Measurements from ENCODE around the gene IQSEC1. TPM values are rescaled to one million over a fixed set of nuclear protein-coding genes. Genes with fewer than 3 reads are reported as not detected.

IQSEC1 gene
- total RNA-seq, 1 experiment from 2014 or later, result 28.1 TPM

DNA sequence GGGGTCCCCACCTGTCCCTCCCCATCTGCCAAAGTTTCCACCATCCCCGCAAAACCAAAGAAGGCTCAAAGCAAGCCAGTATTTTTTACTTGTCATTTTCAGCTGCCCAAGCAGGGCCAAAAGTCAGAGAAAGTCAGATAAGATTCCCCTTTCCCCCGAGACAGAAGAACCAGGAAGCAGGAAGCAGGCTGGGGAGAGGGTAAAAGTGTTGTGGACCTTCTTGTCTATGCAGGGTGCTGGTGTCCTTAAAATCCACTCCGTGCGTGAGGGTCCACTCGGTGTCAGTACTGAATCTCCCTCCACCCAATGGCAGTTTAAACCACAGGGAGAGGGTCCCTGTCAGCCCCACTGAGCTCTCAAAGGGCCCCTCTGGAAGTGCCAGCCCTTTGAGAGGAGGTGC, 211.6 kb downstream of the IQSEC1 start:
- H3K79me2 ChIP-seq (ENCODE audit: insufficient read depth, low read length), result no peaks in the 10 kb centered on the region
- H3K9ac ChIP-seq (ENCODE audit: low read length), result no peak overlapping the region
- no peak overlapping the region for H2AFZ ChIP-seq (ENCODE audit: low read depth, low read length, poor library complexity, severe bottlenecking)
- no peak overlapping the region for H3K27ac ChIP-seq (ENCODE audit: low read depth, low read length)
- H3K9me3 ChIP-seq (ENCODE audit: control insufficient read depth in 1 of 2, insufficient read depth in 1 of 2, low read depth in 1 of 2, low read length in 2 of 2), result no peaks in the 10 kb centered on the region
- no peaks in the 10 kb centered on the region for H3K9me2 ChIP-seq (ENCODE audit: insufficient read depth)
- ATAC-seq, result no peak
- no TSS peak for BruUV-seq (replicated peaks)
- no peak overlapping the region for H3K4me2 ChIP-seq (ENCODE audit: low read length)
- no peak overlapping the region for H3K4me3 ChIP-seq (replicated peaks in 1 of 2; ENCODE audit: low read depth in 1 of 2, low read length in 2 of 2)
- ChIA-PET POLR2A (no interaction called here), CTCF (no interaction called here), RAD21 (ENCODE audit: low non-redundant PET in 1 of 2, low total read pairs in 2 of 2, uncharacterized antibody in 2 of 2, unreplicated experiment in 2 of 2) (no interaction called here)
- no peaks in the 10 kb centered on the region for H3K27me3 ChIP-seq (ENCODE audit: insufficient read depth, low read length)
- DNase-seq (ENCODE audit: low read depth, low spot score), result no peak
- H3K4me1 ChIP-seq (ENCODE audit: control insufficient read depth in 1 of 2, insufficient read depth in 2 of 2, low read length in 2 of 2), result peaks cover 0 to 3% of the 10 kb centered on the region in 2 experiments; a peak in 1 of 4 replicates
- TF ChIP-seq FOSL1 (IDR thresholded peaks at IDR 0.05; ENCODE audit: low read depth), result no peak
- TF ChIP-seq EZH2phosphoT487 (IDR thresholded peaks at IDR 0.05; ENCODE audit: borderline replicate concordance), result no peak
- no peak for TF ChIP-seq CBX3 (IDR thresholded peaks at IDR 0.05; ENCODE audit: low read depth)
- no peak for TF ChIP-seq CEBPB (IDR thresholded peaks at IDR 0.05; ENCODE audit: low read depth)
- TF ChIP-seq, protein P1, sequence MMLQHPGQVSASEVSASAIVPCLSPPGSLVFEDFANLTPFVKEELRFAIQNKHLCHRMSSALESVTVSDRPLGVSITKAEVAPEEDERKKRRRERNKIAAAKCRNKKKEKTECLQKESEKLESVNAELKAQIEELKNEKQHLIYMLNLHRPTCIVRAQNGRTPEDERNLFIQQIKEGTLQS (IDR thresholded peaks at IDR 0.05), result no peak
- TF ChIP-seq JUND (IDR thresholded peaks at IDR 0.05), result no peak
- TF ChIP-seq ELF1 (IDR thresholded peaks at IDR 0.05; ENCODE audit: borderline replicate concordance, low read depth), result no peak
- TF ChIP-seq, protein P2, sequence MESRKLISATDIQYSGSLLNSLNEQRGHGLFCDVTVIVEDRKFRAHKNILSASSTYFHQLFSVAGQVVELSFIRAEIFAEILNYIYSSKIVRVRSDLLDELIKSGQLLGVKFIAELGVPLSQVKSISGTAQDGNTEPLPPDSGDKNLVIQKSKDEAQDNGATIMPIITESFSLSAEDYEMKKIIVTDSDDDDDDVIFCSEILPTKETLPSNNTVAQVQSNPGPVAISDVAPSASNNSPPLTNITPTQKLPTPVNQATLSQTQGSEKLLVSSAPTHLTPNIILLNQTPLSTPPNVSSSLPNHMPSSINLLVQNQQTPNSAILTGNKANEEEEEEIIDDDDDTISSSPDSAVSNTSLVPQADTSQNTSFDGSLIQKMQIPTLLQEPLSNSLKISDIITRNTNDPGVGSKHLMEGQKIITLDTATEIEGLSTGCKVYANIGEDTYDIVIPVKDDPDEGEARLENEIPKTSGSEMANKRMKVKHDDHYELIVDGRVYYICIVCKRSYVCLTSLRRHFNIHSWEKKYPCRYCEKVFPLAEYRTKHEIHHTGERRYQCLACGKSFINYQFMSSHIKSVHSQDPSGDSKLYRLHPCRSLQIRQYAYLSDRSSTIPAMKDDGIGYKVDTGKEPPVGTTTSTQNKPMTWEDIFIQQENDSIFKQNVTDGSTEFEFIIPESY (IDR thresholded peaks at IDR 0.05; ENCODE audit: extremely low read depth, insufficient replicate concordance, low read length), result no peak
- TF ChIP-seq EGR1 (IDR thresholded peaks at IDR 0.05; ENCODE audit: low read depth), result no peak
- no peak for TF ChIP-seq RAD21 (IDR thresholded peaks at IDR 0.05; ENCODE audit: low read depth)
- no peak for TF ChIP-seq EZH2 (IDR thresholded peaks at IDR 0.05)
- TF ChIP-seq SRF (IDR thresholded peaks at IDR 0.05; ENCODE audit: low read depth), result no peak
- TF ChIP-seq, protein P3, sequence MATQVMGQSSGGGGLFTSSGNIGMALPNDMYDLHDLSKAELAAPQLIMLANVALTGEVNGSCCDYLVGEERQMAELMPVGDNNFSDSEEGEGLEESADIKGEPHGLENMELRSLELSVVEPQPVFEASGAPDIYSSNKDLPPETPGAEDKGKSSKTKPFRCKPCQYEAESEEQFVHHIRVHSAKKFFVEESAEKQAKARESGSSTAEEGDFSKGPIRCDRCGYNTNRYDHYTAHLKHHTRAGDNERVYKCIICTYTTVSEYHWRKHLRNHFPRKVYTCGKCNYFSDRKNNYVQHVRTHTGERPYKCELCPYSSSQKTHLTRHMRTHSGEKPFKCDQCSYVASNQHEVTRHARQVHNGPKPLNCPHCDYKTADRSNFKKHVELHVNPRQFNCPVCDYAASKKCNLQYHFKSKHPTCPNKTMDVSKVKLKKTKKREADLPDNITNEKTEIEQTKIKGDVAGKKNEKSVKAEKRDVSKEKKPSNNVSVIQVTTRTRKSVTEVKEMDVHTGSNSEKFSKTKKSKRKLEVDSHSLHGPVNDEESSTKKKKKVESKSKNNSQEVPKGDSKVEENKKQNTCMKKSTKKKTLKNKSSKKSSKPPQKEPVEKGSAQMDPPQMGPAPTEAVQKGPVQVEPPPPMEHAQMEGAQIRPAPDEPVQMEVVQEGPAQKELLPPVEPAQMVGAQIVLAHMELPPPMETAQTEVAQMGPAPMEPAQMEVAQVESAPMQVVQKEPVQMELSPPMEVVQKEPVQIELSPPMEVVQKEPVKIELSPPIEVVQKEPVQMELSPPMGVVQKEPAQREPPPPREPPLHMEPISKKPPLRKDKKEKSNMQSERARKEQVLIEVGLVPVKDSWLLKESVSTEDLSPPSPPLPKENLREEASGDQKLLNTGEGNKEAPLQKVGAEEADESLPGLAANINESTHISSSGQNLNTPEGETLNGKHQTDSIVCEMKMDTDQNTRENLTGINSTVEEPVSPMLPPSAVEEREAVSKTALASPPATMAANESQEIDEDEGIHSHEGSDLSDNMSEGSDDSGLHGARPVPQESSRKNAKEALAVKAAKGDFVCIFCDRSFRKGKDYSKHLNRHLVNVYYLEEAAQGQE (IDR thresholded peaks at IDR 0.05; ENCODE audit: low read depth), result no peak
- TF ChIP-seq SP1 (IDR thresholded peaks at IDR 0.05; ENCODE audit: low read depth), result no peak
- H4K20me1 ChIP-seq (ENCODE audit: insufficient read depth), result no peaks in the 10 kb centered on the region
- no peaks in the 10 kb centered on the region for H3K36me3 ChIP-seq (ENCODE audit: control insufficient read depth in 1 of 2, insufficient read depth in 2 of 2, low read length in 2 of 2)
- intact Hi-C loops (cut with micrococcal nuclease), result no loop called here
